ENCODE measurements around the gene ARHGAP31.
"Not testable (repeated sequence)": the region's sequence is repeated elsewhere in the genome, so short reads cannot be mapped to it uniquely, and the experiment has no call there.

The ARHGAP31 gene

GRCh38 chr3:119336823-119337222 lies 42.6 kb downstream of the ARHGAP31 start:
- Histone ChIP-seq H3K27ac (ENCODE audit: low read depth, low read length, severe bottlenecking) (no peak overlapping the region), H3K9me3 (ENCODE audit: control insufficient read depth, low read length) (no peaks in the 10 kb centered on the region), H3K4me3 (ENCODE audit: extremely low read depth, insufficient read depth, low read length, poor library complexity, severe bottlenecking) (no peak overlapping the region), H3K36me3 (ENCODE audit: control insufficient read depth, insufficient read depth, low read length) (peaks cover 17% of the 10 kb centered on the region), H3K4me1 (ENCODE audit: control insufficient read depth, insufficient read depth, low read length, poor library complexity, severe bottlenecking) (peaks cover 1% of the 10 kb centered on the region)
- 89 to 94% methylated on average over 3 to 4 of the region's 5 CpGs for WGBS, 2 experiments (ENCODE audit: insufficient coverage in 2 of 2)

- H3K27ac ChIP-seq (ENCODE audit: low read depth, low read length, severe bottlenecking); H3K4me1 ChIP-seq (ENCODE audit: control insufficient read depth, insufficient read depth, low read length, poor library complexity, severe bottlenecking); H3K4me3 ChIP-seq (ENCODE audit: extremely low read depth, insufficient read depth, low read length, poor library complexity, severe bottlenecking); H3K9me3 ChIP-seq (ENCODE audit: control insufficient read depth, low read length): not testable (repeated sequence)
- WGBS, 2 experiments (ENCODE audit: insufficient coverage in 2 of 2): 94 to 98% methylated on average over 6 of the region's 6 CpGs
- peaks cover 17% of the 10 kb centered on the region for H3K36me3 ChIP-seq (ENCODE audit: control insufficient read depth, insufficient read depth, low read length)
Measured at GRCh38 chr3:119337407-119337806, 43.2 kb downstream of the ARHGAP31 start.

GRCh38 chr3:119338754-119339153 lies 44.6 kb downstream of the ARHGAP31 start:
- H3K9me3 ChIP-seq (ENCODE audit: control insufficient read depth, low read length): no peaks in the 10 kb centered on the region
- peaks cover 17% of the 10 kb centered on the region for H3K36me3 ChIP-seq (ENCODE audit: control insufficient read depth, insufficient read depth, low read length)
- H3K27ac ChIP-seq (ENCODE audit: low read depth, low read length, severe bottlenecking): no peak overlapping the region
- no peaks in the 10 kb centered on the region for H3K4me1 ChIP-seq (ENCODE audit: control insufficient read depth, insufficient read depth, low read length, poor library complexity, severe bottlenecking)
- H3K4me3 ChIP-seq (ENCODE audit: extremely low read depth, insufficient read depth, low read length, poor library complexity, severe bottlenecking): no peak overlapping the region

GRCh38 chr3:119340014-119340413 lies 45.8 kb downstream of the ARHGAP31 start:
- H3K27ac ChIP-seq (ENCODE audit: low read depth, low read length, severe bottlenecking): no peak overlapping the region
- H3K4me1 ChIP-seq (ENCODE audit: control insufficient read depth, insufficient read depth, low read length, poor library complexity, severe bottlenecking): no peaks in the 10 kb centered on the region
- 83% methylated on average over 1 of the region's 1 CpG; no CpG with 5 or more reads in 1 of the 2 experiments for WGBS, 2 experiments (ENCODE audit: insufficient coverage in 2 of 2)
- H3K9me3 ChIP-seq (ENCODE audit: control insufficient read depth, low read length): no peaks in the 10 kb centered on the region
- H3K36me3 ChIP-seq (ENCODE audit: control insufficient read depth, insufficient read depth, low read length): peaks cover 17% of the 10 kb centered on the region
- no peak overlapping the region for H3K4me3 ChIP-seq (ENCODE audit: extremely low read depth, insufficient read depth, low read length, poor library complexity, severe bottlenecking)

- Histone ChIP-seq H3K4me3 (ENCODE audit: extremely low read depth, insufficient read depth, low read length, poor library complexity, severe bottlenecking) (no peak overlapping the region), H3K9me3 (ENCODE audit: control insufficient read depth, low read length) (no peaks in the 10 kb centered on the region), H3K27ac (ENCODE audit: low read depth, low read length, severe bottlenecking) (no peak overlapping the region), H3K36me3 (ENCODE audit: control insufficient read depth, insufficient read depth, low read length) (peaks cover 17% of the 10 kb centered on the region), H3K4me1 (ENCODE audit: control insufficient read depth, insufficient read depth, low read length, poor library complexity, severe bottlenecking) (no peaks in the 10 kb centered on the region)
- WGBS, 2 experiments (ENCODE audit: insufficient coverage in 2 of 2): 86 to 100% methylated on average over 1 to 3 of the region's 5 CpGs
Measured at GRCh38 chr3:119340446-119340845, 46.3 kb downstream of the ARHGAP31 start.

- H3K27ac ChIP-seq (ENCODE audit: low read depth, low read length, severe bottlenecking): no peak overlapping the region
- no peaks in the 10 kb centered on the region for H3K9me3 ChIP-seq (ENCODE audit: control insufficient read depth, low read length)
- H3K4me1 ChIP-seq (ENCODE audit: control insufficient read depth, insufficient read depth, low read length, poor library complexity, severe bottlenecking): peaks cover 7% of the 10 kb centered on the region
- peaks cover 2% of the 10 kb centered on the region for H3K36me3 ChIP-seq (ENCODE audit: control insufficient read depth, insufficient read depth, low read length)
- 100% methylated on average over 1 of the region's 1 CpG; no CpG with 5 or more reads in 1 of the 2 experiments for WGBS, 2 experiments (ENCODE audit: insufficient coverage in 2 of 2)
- no peak overlapping the region for H3K4me3 ChIP-seq (ENCODE audit: extremely low read depth, insufficient read depth, low read length, poor library complexity, severe bottlenecking)
Measured at GRCh38 chr3:119342176-119342575, 48.0 kb downstream of the ARHGAP31 start.

- H3K27ac ChIP-seq (ENCODE audit: low read depth, low read length, severe bottlenecking): no peak overlapping the region
- H3K36me3 ChIP-seq (ENCODE audit: control insufficient read depth, insufficient read depth, low read length): no peaks in the 10 kb centered on the region
- WGBS, 2 experiments (ENCODE audit: insufficient coverage in 2 of 2): 79 to 80% methylated on average over 2 to 4 of the region's 5 CpGs
- H3K9me3 ChIP-seq (ENCODE audit: control insufficient read depth, low read length): no peaks in the 10 kb centered on the region
- no peak overlapping the region for H3K4me3 ChIP-seq (ENCODE audit: extremely low read depth, insufficient read depth, low read length, poor library complexity, severe bottlenecking)
- peaks cover 13% of the 10 kb centered on the region for H3K4me1 ChIP-seq (ENCODE audit: control insufficient read depth, insufficient read depth, low read length, poor library complexity, severe bottlenecking)
Measured at GRCh38 chr3:119343719-119344118, 49.5 kb downstream of the ARHGAP31 start.

GRCh38 chr3:119346076-119346496 lies 51.9 kb downstream of the ARHGAP31 start:
- peaks cover 32% of the 10 kb centered on the region for H3K4me1 ChIP-seq (ENCODE audit: control insufficient read depth, insufficient read depth, low read length, poor library complexity, severe bottlenecking)
- H3K9me3 ChIP-seq (ENCODE audit: control insufficient read depth, low read length): no peaks in the 10 kb centered on the region
- H3K4me3 ChIP-seq (ENCODE audit: extremely low read depth, insufficient read depth, low read length, poor library complexity, severe bottlenecking): no peak overlapping the region
- WGBS, 2 experiments (ENCODE audit: insufficient coverage in 2 of 2): 67% methylated on average over 1 of the region's 1 CpG; no CpG with 5 or more reads in 1 of the 2 experiments
- peak overlapping the region; percentile 18 for H3K27ac ChIP-seq (ENCODE audit: low read depth, low read length, severe bottlenecking)
- H3K36me3 ChIP-seq (ENCODE audit: control insufficient read depth, insufficient read depth, low read length): no peaks in the 10 kb centered on the region

GRCh38 chr3:119347036-119347435 lies 52.9 kb downstream of the ARHGAP31 start:
- 100% methylated on average over 1 to 2 of the region's 3 CpGs for WGBS, 2 experiments (ENCODE audit: insufficient coverage in 2 of 2)
- peaks cover 38% of the 10 kb centered on the region for H3K4me1 ChIP-seq (ENCODE audit: control insufficient read depth, insufficient read depth, low read length, poor library complexity, severe bottlenecking)

GRCh38 chr3:119349354-119350041 lies 55.3 kb downstream of the ARHGAP31 start:
- Histone ChIP-seq H3K4me1 (ENCODE audit: control insufficient read depth, insufficient read depth, low read length, poor library complexity, severe bottlenecking) (peaks cover 50% of the 10 kb centered on the region), H3K36me3 (ENCODE audit: control insufficient read depth, insufficient read depth, low read length) (no peaks in the 10 kb centered on the region), H3K4me3 (ENCODE audit: extremely low read depth, insufficient read depth, low read length, poor library complexity, severe bottlenecking) (no peak overlapping the region), H3K9me3 (ENCODE audit: control insufficient read depth, low read length) (no peaks in the 10 kb centered on the region), H3K27ac (ENCODE audit: low read depth, low read length, severe bottlenecking) (peak overlapping the region; percentile 94)
- 4 to 15% methylated on average over 4 of the region's 4 CpGs for WGBS, 2 experiments (ENCODE audit: insufficient coverage in 2 of 2)

More at GRCh38 chr3:119347036-119347435, 52.9 kb downstream of the ARHGAP31 start:
- Histone ChIP-seq H3K9me3 (ENCODE audit: control insufficient read depth, low read length) (no peaks in the 10 kb centered on the region), H3K27ac (ENCODE audit: low read depth, low read length, severe bottlenecking) (no peak overlapping the region), H3K4me3 (ENCODE audit: extremely low read depth, insufficient read depth, low read length, poor library complexity, severe bottlenecking) (no peak overlapping the region), H3K36me3 (ENCODE audit: control insufficient read depth, insufficient read depth, low read length) (no peaks in the 10 kb centered on the region)

- WGBS, 2 experiments (ENCODE audit: insufficient coverage in 2 of 2): 18 to 19% methylated on average over 8 of the region's 10 CpGs
- no peaks in the 10 kb centered on the region for H3K9me3 ChIP-seq (ENCODE audit: control insufficient read depth, low read length)
- H3K36me3 ChIP-seq (ENCODE audit: control insufficient read depth, insufficient read depth, low read length): no peaks in the 10 kb centered on the region
- H3K4me3 ChIP-seq (ENCODE audit: extremely low read depth, insufficient read depth, low read length, poor library complexity, severe bottlenecking): no peak overlapping the region
- peak overlapping the region; percentile 94 for H3K27ac ChIP-seq (ENCODE audit: low read depth, low read length, severe bottlenecking)
- peaks cover 50% of the 10 kb centered on the region for H3K4me1 ChIP-seq (ENCODE audit: control insufficient read depth, insufficient read depth, low read length, poor library complexity, severe bottlenecking)
Measured at GRCh38 chr3:119350114-119350513, 55.9 kb downstream of the ARHGAP31 start.

Measured in mesodermal cell (in vitro differentiated cells).